BJ (cell line): ENCODE data around the gene CHPF2. TPM values are rescaled to one million over a fixed set of nuclear protein-coding genes. Genes with fewer than 3 reads are reported as not detected.

Source experiments
- CTCF ChIA-PET: fragments of 350-600 bp; formaldehyde crosslinking; extraction: SDS; loops from one replicate; lab custom pipeline; 2021; ENCODE audit warnings: antibody characterized with exemption, inconsistent platforms; lab: Yijun Ruan, JAX
- POLR2A ChIA-PET: fragments of 300-600 bp; sonication (Branson Sonifier 250); formaldehyde crosslinking; extraction: SDS; loops from one replicate; lab custom pipeline; 2021; ENCODE audit warnings: antibody characterized with exemption; lab: Charles Lee
- DNase-seq: peaks from one replicate; pipeline ENCODE4 v3.0.0-alpha.2; 2011; ENCODE audit warnings: low read depth
- H3K27me3 ChIP-seq: 2 replicates; pipeline ENCODE4 v1.6.0; 2011; ENCODE audit warnings: low read length; ENCODE audit not compliant: control insufficient read depth, insufficient read depth
- H3K36me3 ChIP-seq: 2 replicates; pipeline ENCODE4 v1.5.1; 2011; ENCODE audit warnings: low read length; ENCODE audit not compliant: control insufficient read depth, insufficient read depth
- H3K4me3 ChIP-seq: 2 replicates; pipeline ENCODE4 v1.5.1; 2011; ENCODE audit warnings: low read depth, mild to moderate bottlenecking, control low read depth, low read length
- polyA plus RNA-seq: library from polyadenylated mRNA; depleted of rRNA; stranded (reverse); fragments of >200 nt; gene quantifications from 2 replicates; pipeline ENCODE4 v1.2.3, GENCODE V29; 2011
- TF ChIP-seq, protein P1 (sequence below): IDR thresholded peaks from 2 replicates; pipeline ENCODE4 v1.5.1; 2011; ENCODE audit warnings: low read depth, mild to moderate bottlenecking, control low read depth, inconsistent platforms, low read length, moderate library complexity; ENCODE audit not compliant: insufficient read depth

The CHPF2 gene
- polyA plus RNA-seq, 1 experiment = 42.6 TPM

DNA sequence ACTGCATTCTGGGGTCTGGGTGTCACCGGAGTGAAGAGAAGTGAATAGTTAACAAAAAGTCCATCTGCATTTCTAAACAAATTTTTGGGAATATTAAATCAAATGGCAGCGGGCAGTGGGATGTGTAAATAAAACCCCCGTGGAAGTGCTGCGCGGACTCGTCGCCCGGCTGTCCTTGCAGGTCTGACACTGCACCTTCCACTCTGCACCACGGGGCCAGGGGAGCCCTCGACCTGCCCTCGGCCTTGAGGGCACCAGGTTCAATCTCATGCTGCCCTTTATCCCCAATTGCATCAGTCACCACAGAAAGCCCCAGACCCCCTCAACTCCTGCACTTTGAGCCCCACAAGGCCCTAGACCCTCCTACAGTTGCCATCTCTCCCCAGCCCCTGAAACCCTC lies 22.6 kb downstream of the CHPF2 start:
- DNase-seq = no peak
- no peaks in the 10 kb centered on the region for H3K36me3 ChIP-seq
- ChIA-PET CTCF (interaction anchor here (1.0 to 1.2 kb wide), 2 partner anchors 10 to 18 kb away, joined by 3 read pairs; no protein-coding TSS in a partner anchor), POLR2A (no interaction called here)
- TF ChIP-seq, protein P1, sequence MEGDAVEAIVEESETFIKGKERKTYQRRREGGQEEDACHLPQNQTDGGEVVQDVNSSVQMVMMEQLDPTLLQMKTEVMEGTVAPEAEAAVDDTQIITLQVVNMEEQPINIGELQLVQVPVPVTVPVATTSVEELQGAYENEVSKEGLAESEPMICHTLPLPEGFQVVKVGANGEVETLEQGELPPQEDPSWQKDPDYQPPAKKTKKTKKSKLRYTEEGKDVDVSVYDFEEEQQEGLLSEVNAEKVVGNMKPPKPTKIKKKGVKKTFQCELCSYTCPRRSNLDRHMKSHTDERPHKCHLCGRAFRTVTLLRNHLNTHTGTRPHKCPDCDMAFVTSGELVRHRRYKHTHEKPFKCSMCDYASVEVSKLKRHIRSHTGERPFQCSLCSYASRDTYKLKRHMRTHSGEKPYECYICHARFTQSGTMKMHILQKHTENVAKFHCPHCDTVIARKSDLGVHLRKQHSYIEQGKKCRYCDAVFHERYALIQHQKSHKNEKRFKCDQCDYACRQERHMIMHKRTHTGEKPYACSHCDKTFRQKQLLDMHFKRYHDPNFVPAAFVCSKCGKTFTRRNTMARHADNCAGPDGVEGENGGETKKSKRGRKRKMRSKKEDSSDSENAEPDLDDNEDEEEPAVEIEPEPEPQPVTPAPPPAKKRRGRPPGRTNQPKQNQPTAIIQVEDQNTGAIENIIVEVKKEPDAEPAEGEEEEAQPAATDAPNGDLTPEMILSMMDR = no peak
- H3K27me3 ChIP-seq = peaks cover 11% of the 10 kb centered on the region
- H3K4me3 ChIP-seq = no peak overlapping the region

- no peak for DNase-seq
- peaks cover 11% of the 10 kb centered on the region for H3K27me3 ChIP-seq
- POLR2A ChIA-PET = no interaction called here
Measured at GRCh38 chr7:151255390-151255789, 23.1 kb downstream of the CHPF2 start.

DNA sequence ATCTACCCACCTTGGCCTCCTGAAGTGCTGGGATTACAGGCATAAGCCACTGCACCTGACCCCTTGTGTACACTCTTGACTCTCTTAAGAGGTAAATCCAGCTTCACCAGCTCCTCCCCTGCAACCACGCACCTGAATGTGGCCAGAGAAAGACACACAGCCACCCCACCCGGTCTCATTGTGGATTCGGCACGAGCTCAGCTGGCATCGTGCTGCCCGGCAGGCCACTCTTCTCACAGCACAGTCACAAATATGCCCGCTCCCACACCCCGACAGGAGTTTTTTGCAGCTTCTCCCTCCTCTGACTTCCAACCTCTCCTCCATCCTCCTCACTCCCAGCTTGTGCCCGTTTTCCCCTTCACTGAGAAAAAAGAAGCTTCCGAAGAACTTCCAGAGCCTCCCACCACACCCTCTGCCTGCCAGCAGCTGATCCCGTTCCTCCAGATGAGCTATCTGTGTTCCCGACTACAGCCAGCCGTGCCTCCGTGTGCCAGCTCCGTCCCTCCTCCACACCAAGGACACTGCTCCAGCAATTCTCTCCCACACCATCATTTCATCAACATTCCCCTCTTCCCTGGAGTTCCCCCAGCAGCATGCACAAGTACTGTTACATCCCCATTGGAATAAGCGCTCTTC lies 24.2 kb downstream of the CHPF2 start:
- Histone ChIP-seq H3K4me3 (no peak overlapping the region), H3K27me3 (peaks cover 19% of the 10 kb centered on the region), H3K36me3 (no peaks in the 10 kb centered on the region)
- no peak for DNase-seq
- TF ChIP-seq, protein P1 = no peak
- CTCF ChIA-PET = interaction anchor here (1.4 kb wide), 1 partner anchor 11 kb away, joined by 6 read pairs; no protein-coding TSS in a partner anchor
- POLR2A ChIA-PET = no interaction called here

More at GRCh38 chr7:151255390-151255789, 23.1 kb downstream of the CHPF2 start:
- Histone ChIP-seq H3K36me3 (no peaks in the 10 kb centered on the region), H3K4me3 (no peak overlapping the region)
- TF ChIP-seq, protein P1 = no peak
- CTCF ChIA-PET = interaction anchor here (0.7 to 1.4 kb wide), 3 partner anchors 11 to 60 kb away, joined by 3 to 6 read pairs (median 3); no protein-coding TSS in a partner anchor

DNA sequence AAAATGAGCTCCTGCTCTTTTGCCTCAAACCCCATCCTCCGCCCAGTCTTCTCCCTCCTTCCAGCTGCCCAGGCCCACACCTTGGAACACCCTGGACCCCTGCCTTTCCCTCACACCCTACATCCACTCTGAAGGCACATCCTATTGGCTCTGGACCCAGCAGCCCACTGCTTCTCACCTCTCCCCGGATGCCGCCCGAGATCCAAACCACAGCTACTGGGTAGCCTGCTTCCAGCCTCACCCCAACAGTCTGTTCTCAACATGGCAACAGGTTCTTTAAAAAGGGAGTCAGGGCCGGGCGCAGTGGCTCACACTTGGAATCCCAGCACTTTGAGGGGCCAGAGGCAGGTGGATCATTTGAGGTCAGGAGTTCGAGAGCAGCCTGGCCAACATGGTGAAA lies 25.7 kb downstream of the CHPF2 start:
- Histone ChIP-seq H3K36me3 (no peaks in the 10 kb centered on the region), H3K27me3 (peaks cover 25% of the 10 kb centered on the region), H3K4me3 (no peak overlapping the region)
- CTCF ChIA-PET = interaction anchor here (0.6 kb wide), 1 partner anchor 175 kb away, joined by 3 read pairs; no protein-coding TSS in a partner anchor
- POLR2A ChIA-PET = no interaction called here
- TF ChIP-seq, protein P1 = no peak
- DNase-seq = no peak

- no peak overlapping the region for H3K4me3 ChIP-seq
- DNase-seq = no peak
- H3K27me3 ChIP-seq = peaks cover 23% of the 10 kb centered on the region
- no peaks in the 10 kb centered on the region for H3K36me3 ChIP-seq
- ChIA-PET CTCF (no interaction called here), POLR2A (interaction anchor here (0.6 kb wide), 1 partner anchor 8 kb away, joined by 3 read pairs; no protein-coding TSS in a partner anchor)
- TF ChIP-seq, protein P1 = no peak
Measured at GRCh38 chr7:151260471-151260870, 28.2 kb downstream of the CHPF2 start.
